ENCODE data around the gene LMBR1. TPM values are rescaled to one million over a fixed set of nuclear protein-coding genes. Genes with fewer than 3 reads are reported as not detected.
"Not testable (repeated sequence)": the region's sequence is repeated elsewhere in the genome, so short reads cannot be mapped to it uniquely, and the experiment has no call there.

The LMBR1 gene
- total RNA-seq, 1 donor from 2014 or later, result 49.7 TPM

GRCh38 chr7:156928406-156928747 lies 35.4 kb upstream of the LMBR1 start:
- Histone ChIP-seq H4K20me1 (ENCODE audit: insufficient read depth, low read length) (no peaks in the 10 kb centered on the region), H3K9ac (ENCODE audit: low read length) (no peak overlapping the region), H3K4me2 (ENCODE audit: low read length) (no peak overlapping the region), H3K4me1 (ENCODE audit: insufficient read depth, low read length) (no peaks in the 10 kb centered on the region), H3K27me3 (ENCODE audit: insufficient read depth, low read length) (peaks cover 3% of the 10 kb centered on the region), H3K27ac (ENCODE audit: low read depth, low read length) (no peak overlapping the region), H2AFZ (ENCODE audit: low read depth, low read length) (no peak overlapping the region), H3K79me2 (ENCODE audit: insufficient read depth, low read length) (no peaks in the 10 kb centered on the region), H3K36me3 (ENCODE audit: insufficient read depth, low read length) (no peaks in the 10 kb centered on the region), H3K9me3 (ENCODE audit: insufficient read depth, low read depth, low read length) (no peaks in the 10 kb centered on the region), H3K4me3 (ENCODE audit: insufficient read depth, low read depth, low read length) (no peak overlapping the region)
- no peaks in the 10 kb centered on the region for H3K4me1 Mint-ChIP-seq (ENCODE audit: low read depth, unreplicated experiment)
- DNase-seq (ENCODE audit: low read depth) (no peak), FAIRE-seq (no peak)
- H3K9me3 Mint-ChIP-seq (ENCODE audit: unreplicated experiment), result no peaks in the 10 kb centered on the region
- no peaks in the 10 kb centered on the region for H3K36me3 Mint-ChIP-seq (ENCODE audit: low read depth, unreplicated experiment)
- no peak overlapping the region for H3K4me3 Mint-ChIP-seq (ENCODE audit: unreplicated experiment)
- peaks cover 25% of the 10 kb centered on the region for H3K27me3 Mint-ChIP-seq (ENCODE audit: low read depth, unreplicated experiment)
- H3K27ac Mint-ChIP-seq (ENCODE audit: unreplicated experiment), result no peak overlapping the region
- TF ChIP-seq EZH2 (IDR thresholded peaks at IDR 0.05; ENCODE audit: insufficient read depth, low read length) (no peak), CTCF (IDR thresholded peaks at IDR 0.05; ENCODE audit: insufficient read depth, low read depth, low read length) (no peak)

- peaks cover 25% of the 10 kb centered on the region for H3K27me3 Mint-ChIP-seq (ENCODE audit: low read depth, unreplicated experiment)
- Histone ChIP-seq H3K4me3 (ENCODE audit: insufficient read depth, low read depth, low read length) (no peak overlapping the region), H2AFZ (ENCODE audit: low read depth, low read length) (no peak overlapping the region), H3K9ac (ENCODE audit: low read length) (no peak overlapping the region), H3K79me2 (ENCODE audit: insufficient read depth, low read length) (no peaks in the 10 kb centered on the region), H3K27ac (ENCODE audit: low read depth, low read length) (no peak overlapping the region), H3K9me3 (ENCODE audit: insufficient read depth, low read depth, low read length) (no peaks in the 10 kb centered on the region), H4K20me1 (ENCODE audit: insufficient read depth, low read length) (no peaks in the 10 kb centered on the region), H3K4me1 (ENCODE audit: insufficient read depth, low read length) (no peaks in the 10 kb centered on the region), H3K36me3 (ENCODE audit: insufficient read depth, low read length) (no peaks in the 10 kb centered on the region), H3K27me3 (ENCODE audit: insufficient read depth, low read length) (peaks cover 3% of the 10 kb centered on the region), H3K4me2 (ENCODE audit: low read length) (no peak overlapping the region)
- H3K27ac Mint-ChIP-seq (ENCODE audit: unreplicated experiment), result no peak overlapping the region
- FAIRE-seq (no peak), DNase-seq (ENCODE audit: low read depth) (no peak)
- no peaks in the 10 kb centered on the region for H3K9me3 Mint-ChIP-seq (ENCODE audit: unreplicated experiment)
- H3K4me3 Mint-ChIP-seq (ENCODE audit: unreplicated experiment), result no peak overlapping the region
- H3K36me3 Mint-ChIP-seq (ENCODE audit: low read depth, unreplicated experiment), result no peaks in the 10 kb centered on the region
- TF ChIP-seq EZH2 (IDR thresholded peaks at IDR 0.05; ENCODE audit: insufficient read depth, low read length) (no peak), CTCF (IDR thresholded peaks at IDR 0.05; ENCODE audit: insufficient read depth, low read depth, low read length) (no peak)
- no peaks in the 10 kb centered on the region for H3K4me1 Mint-ChIP-seq (ENCODE audit: low read depth, unreplicated experiment)
These were observed 34.8 kb upstream of the LMBR1 start for GRCh38 chr7:156927571-156928405.

- not testable (repeated sequence) for H3K9me3 ChIP-seq (ENCODE audit: insufficient read depth, low read depth, low read length); H3K27ac Mint-ChIP-seq (ENCODE audit: unreplicated experiment); H3K36me3 Mint-ChIP-seq (ENCODE audit: low read depth, unreplicated experiment); H4K20me1 ChIP-seq (ENCODE audit: insufficient read depth, low read length); H3K4me2 ChIP-seq (ENCODE audit: low read length); H3K4me1 ChIP-seq (ENCODE audit: insufficient read depth, low read length); FAIRE-seq; H3K79me2 ChIP-seq (ENCODE audit: insufficient read depth, low read length); H3K36me3 ChIP-seq (ENCODE audit: insufficient read depth, low read length); H3K27ac ChIP-seq (ENCODE audit: low read depth, low read length); H3K9me3 Mint-ChIP-seq (ENCODE audit: unreplicated experiment); H3K4me1 Mint-ChIP-seq (ENCODE audit: low read depth, unreplicated experiment); H3K4me3 ChIP-seq (ENCODE audit: insufficient read depth, low read depth, low read length); DNase-seq (ENCODE audit: low read depth); H2AFZ ChIP-seq (ENCODE audit: low read depth, low read length); H3K9ac ChIP-seq (ENCODE audit: low read length); H3K27me3 ChIP-seq (ENCODE audit: insufficient read depth, low read length); H3K4me3 Mint-ChIP-seq (ENCODE audit: unreplicated experiment)
- H3K27me3 Mint-ChIP-seq (ENCODE audit: low read depth, unreplicated experiment), result peaks cover 26% of the 10 kb centered on the region
These were observed 32.8 kb upstream of the LMBR1 start for GRCh38 chr7:156925821-156926220.

- H3K27ac ChIP-seq (ENCODE audit: low read depth, low read length); H3K4me3 Mint-ChIP-seq (ENCODE audit: unreplicated experiment); H3K4me1 ChIP-seq (ENCODE audit: insufficient read depth, low read length); H4K20me1 ChIP-seq (ENCODE audit: insufficient read depth, low read length); H2AFZ ChIP-seq (ENCODE audit: low read depth, low read length); FAIRE-seq; H3K9ac ChIP-seq (ENCODE audit: low read length); H3K36me3 ChIP-seq (ENCODE audit: insufficient read depth, low read length); H3K4me3 ChIP-seq (ENCODE audit: insufficient read depth, low read depth, low read length); H3K27ac Mint-ChIP-seq (ENCODE audit: unreplicated experiment); H3K9me3 ChIP-seq (ENCODE audit: insufficient read depth, low read depth, low read length); H3K4me2 ChIP-seq (ENCODE audit: low read length); H3K79me2 ChIP-seq (ENCODE audit: insufficient read depth, low read length); H3K27me3 Mint-ChIP-seq (ENCODE audit: low read depth, unreplicated experiment); H3K36me3 Mint-ChIP-seq (ENCODE audit: low read depth, unreplicated experiment); H3K9me3 Mint-ChIP-seq (ENCODE audit: unreplicated experiment); H3K4me1 Mint-ChIP-seq (ENCODE audit: low read depth, unreplicated experiment); DNase-seq (ENCODE audit: low read depth): not testable (repeated sequence)
- H3K27me3 ChIP-seq (ENCODE audit: insufficient read depth, low read length), result peaks cover 12% of the 10 kb centered on the region
These were observed 29.3 kb upstream of the LMBR1 start for GRCh38 chr7:156922304-156922703.

Data from astrocyte (in vitro differentiated cells and primary cell).